GM19324 (cell line): ENCODE results near the gene EFNA5.

ENCODE experiments used
- ATAC-seq: cut with Tn5 transposase; IDR thresholded peaks from one replicate; pipeline ENCODE4 v1.9.1; 2021; ENCODE audit warnings: mild to moderate bottlenecking, moderate library complexity; ENCODE audit not compliant: unreplicated experiment, low FRiP score

The EFNA5 gene

GRCh38 chr5:107576736-107577393, 93.9 kb downstream of the EFNA5 start:
- no peak for ATAC-seq

DNA sequence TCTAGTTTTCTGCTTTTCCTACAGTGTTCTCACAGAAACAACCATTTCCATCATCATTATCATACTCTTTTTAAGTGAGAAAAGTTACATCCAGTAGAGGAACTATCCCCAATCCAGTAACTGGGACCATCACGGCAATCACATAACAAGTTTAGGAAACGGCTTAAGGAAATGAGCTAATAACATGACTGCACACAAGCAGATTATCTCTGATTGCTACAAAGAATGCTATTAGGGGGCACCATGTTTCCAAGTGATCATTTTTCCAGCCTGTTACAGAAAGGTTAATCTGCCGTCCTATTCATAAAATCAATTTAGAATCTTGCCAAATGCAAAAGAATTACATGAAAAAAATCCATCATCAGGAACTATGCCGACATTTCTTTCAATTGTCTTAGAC, 94.6 kb downstream of the EFNA5 start:
- ATAC-seq = no peak

DNA sequence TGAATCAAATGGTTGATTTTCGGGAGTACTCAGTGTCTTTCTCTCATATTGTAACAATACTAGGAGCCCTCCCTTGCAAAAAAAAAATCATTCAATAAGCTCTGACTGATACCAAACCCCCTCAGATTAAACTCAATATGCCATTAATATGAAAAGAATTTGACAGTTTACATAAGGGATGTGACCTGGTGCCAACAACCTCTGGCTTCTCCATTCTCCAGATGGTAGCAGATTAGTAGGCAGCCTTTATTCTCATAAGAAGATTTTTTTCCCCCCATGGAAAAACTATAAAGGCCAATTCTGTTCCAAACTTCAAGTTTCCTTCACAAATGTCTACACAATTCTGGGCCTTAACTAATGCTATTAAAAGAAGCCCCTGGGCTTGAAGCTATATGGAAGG, 96.5 kb downstream of the EFNA5 start:
- ATAC-seq = no peak

GRCh38 chr5:107572715-107573368, 97.9 kb downstream of the EFNA5 start:
- ATAC-seq = no peak

GRCh38 chr5:107571621-107572536, 98.9 kb downstream of the EFNA5 start:
- ATAC-seq = peak; percentile 53

DNA sequence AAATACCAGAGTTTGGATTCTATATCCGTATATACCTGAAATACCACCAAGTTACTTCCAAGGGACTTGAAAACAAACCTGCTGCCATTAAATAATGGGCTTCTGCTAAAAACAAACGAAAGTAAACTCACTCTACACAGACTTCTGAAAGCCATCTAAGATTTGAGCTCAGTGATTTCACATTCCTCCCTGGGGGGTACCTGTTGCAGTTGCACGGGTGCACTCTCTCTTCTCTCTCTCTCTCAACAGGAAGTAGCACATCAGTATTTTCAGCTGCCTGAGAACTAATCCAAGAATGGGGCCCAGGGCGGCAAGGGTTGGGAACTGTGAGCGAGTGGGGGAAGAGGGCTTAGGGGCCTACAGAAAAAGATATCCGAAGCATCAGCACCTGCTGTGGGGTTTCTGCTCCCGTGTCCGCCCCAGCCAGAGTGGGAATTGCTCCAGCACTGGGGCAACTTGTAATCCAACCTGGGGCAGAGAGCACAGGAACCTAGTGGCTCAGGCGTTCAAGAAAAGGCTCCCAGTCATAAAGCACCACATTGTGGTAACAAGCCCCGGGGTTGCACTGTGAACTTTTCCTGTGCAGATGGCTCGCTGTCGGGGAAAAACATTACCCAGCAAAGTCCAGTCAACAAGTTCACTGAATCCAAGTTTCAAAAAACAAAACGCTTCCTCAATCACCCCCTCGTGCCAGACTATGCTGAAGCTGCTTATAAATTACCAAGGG, 99.8 kb downstream of the EFNA5 start:
- peak; percentile 78 for ATAC-seq

GRCh38 chr5:107570181-107570580, 100.6 kb downstream of the EFNA5 start:
- no peak for ATAC-seq

DNA sequence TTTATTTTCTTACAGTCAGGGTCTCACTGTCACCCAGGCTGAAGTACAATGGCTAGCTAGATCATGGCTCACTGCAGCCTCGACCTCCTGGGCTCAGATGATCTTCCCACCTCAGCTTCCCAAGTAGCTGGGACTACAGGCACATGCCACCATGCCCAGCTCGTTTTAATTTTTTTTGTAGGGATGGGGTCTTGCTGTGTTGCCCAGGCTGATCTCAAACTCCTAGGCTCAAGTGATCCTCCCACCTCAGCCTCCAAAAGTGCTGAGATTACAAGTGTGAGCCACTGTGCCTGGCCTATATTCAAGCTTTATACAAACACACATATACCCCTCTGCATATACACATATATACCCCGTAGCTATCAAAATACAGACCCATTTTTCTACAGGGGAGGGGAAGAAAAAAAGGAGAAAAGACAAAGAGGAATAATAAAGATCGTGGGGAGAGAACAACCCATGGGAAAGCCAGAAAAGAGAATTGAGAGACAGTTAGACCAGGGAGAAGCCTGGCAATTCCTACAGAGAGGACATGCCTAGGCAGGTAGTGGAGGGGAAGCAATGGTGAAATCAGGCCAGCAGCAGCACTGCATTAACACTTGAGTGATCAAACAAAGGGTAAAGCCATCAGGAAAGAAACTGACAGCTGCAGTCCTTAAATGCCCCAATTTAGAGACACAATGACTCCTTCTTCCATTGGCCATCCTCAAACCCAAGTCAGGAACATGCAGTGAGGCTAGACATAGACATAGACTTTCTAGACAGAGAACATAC, 102.7 kb downstream of the EFNA5 start:
- ATAC-seq = no peak

- ATAC-seq = no peak
Measured at GRCh38 chr5:107566986-107567385, 103.8 kb downstream of the EFNA5 start.

- ATAC-seq = no peak
Measured at GRCh38 chr5:107565791-107566767, 104.7 kb downstream of the EFNA5 start.

- no peak for ATAC-seq
Measured at GRCh38 chr5:107564931-107565372, 105.8 kb downstream of the EFNA5 start.

DNA sequence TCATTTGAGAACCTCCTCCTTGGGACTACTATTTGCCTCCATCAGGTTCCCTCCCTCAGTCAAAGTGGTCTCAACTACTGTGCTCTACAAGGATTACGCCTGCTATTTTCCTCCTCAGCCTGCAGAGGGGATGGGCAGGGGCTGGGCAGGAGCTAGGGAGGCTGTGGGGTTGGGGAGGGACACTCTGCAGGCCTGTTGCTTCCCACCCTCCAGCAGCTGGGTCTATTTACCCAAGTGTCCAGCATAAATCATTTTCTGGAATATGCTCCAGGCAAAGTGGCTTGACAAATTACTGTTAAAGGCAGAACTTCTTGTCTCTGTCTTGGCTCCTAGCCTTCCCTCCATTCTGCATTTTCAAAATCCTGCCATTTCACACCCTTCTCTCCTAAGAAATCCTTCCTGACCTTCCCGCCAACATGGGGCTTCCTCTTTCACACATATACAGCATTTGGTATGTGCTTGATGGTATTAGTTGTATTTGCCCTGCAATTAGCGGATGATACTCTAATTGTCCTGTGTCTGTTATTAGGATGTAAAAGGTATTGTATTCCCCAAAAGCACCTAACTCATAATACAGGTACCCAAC, 106.7 kb downstream of the EFNA5 start:
- ATAC-seq = no peak

GRCh38 chr5:107560377-107560776, 110.4 kb downstream of the EFNA5 start:
- ATAC-seq = no peak

- no peak for ATAC-seq
Measured at GRCh38 chr5:107558823-107559375, 111.8 kb downstream of the EFNA5 start.

DNA sequence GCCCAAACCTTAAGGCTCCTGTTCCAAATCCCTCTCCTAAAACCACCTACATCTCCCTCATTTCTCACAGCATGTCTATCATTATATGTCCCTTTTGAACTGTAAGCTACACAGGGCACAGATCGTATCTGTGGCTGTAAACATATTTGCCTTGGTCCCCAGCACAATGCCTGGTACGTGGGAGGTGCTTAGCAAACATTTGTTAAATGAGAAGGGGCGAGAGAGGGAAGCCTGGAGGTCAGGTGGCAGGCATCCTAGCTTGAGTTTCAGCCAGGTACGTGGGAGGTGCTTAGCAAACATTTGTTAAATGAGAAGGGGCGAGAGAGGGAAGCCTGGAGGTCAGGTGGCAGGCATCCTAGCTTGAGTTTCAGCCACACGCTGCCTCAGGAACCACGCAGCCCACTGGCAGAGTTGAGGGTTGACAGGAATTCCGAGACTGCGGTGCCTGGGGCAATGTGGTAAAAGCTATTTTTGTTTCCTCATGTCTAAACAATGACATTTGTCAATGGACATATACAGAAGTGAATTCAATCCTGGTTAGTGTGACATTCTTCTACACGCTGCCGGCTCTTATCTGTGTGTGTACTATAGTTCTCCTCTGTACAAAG, 113.6 kb downstream of the EFNA5 start:
- no peak for ATAC-seq

GRCh38 chr5:107556575-107556974, 114.2 kb downstream of the EFNA5 start:
- ATAC-seq = no peak

- ATAC-seq = no peak
Measured at GRCh38 chr5:107555425-107556090, 115.2 kb downstream of the EFNA5 start.
